H9 (cell line): ENCODE results near the gene DLG5. TPM values are rescaled to one million over a fixed set of nuclear protein-coding genes. Genes with fewer than 3 reads are reported as not detected.

ENCODE experiments used
- DNase-seq: peaks from one replicate; pipeline ENCODE4 v3.0.0-alpha.2; 2017
- H2AFZ ChIP-seq: one replicate; pipeline ENCODE4 v1.6.1; 2013; ENCODE audit warnings: mild to moderate bottlenecking, low read length, control low read depth, moderate library complexity
- H2AK5ac ChIP-seq: 2 replicates; pipeline ENCODE4 v1.6.1; 2013; ENCODE audit warnings: low read length, control low read depth, mixed read lengths; ENCODE audit not compliant: insufficient read length
- H2BK120ac ChIP-seq: one replicate; pipeline ENCODE4 v1.6.1; 2013; ENCODE audit warnings: low read depth, mild to moderate bottlenecking, low read length, control low read depth, inconsistent platforms; ENCODE audit not compliant: poor library complexity, severe bottlenecking
- H2BK12ac ChIP-seq: 2 replicates; pipeline ENCODE4 v1.6.1; 2013; ENCODE audit warnings: low read length, control low read depth, mixed read lengths, low read depth; ENCODE audit not compliant: insufficient read length
- H2BK15ac ChIP-seq: 2 replicates; pipeline ENCODE4 v1.6.1; 2013; ENCODE audit warnings: low read depth, low read length, control low read depth
- H2BK20ac ChIP-seq: one replicate; pipeline ENCODE4 v1.6.1; 2013; ENCODE audit warnings: low read depth, mild to moderate bottlenecking, low read length, control low read depth, inconsistent platforms; ENCODE audit not compliant: poor library complexity, severe bottlenecking
- H2BK5ac ChIP-seq: 2 replicates; pipeline ENCODE4 v1.6.1; 2013; ENCODE audit warnings: low read length, control low read depth, mixed read lengths; ENCODE audit not compliant: insufficient read length
- H3K14ac ChIP-seq: 2 replicates; pipeline ENCODE4 v1.6.1; 2013; ENCODE audit warnings: low read length, control low read depth; ENCODE audit not compliant: insufficient read depth
- H3K18ac ChIP-seq: 2 replicates; pipeline ENCODE4 v1.6.1; 2013; ENCODE audit warnings: low read depth, mild to moderate bottlenecking, mixed read lengths, low read length, control low read depth; ENCODE audit not compliant: insufficient read length
- H3K23ac ChIP-seq: 2 replicates; pipeline ENCODE4 v1.6.1; 2013; ENCODE audit warnings: low read length, control low read depth, mixed read lengths, low read depth; ENCODE audit not compliant: insufficient read length
- H3K23me2 ChIP-seq: 2 replicates; pipeline ENCODE4 v1.6.1; 2013; ENCODE audit warnings: low read depth, mild to moderate bottlenecking, mixed read lengths, low read length, control low read depth; ENCODE audit not compliant: insufficient read length, poor library complexity, severe bottlenecking
- H3K27ac ChIP-seq: 2 replicates; pipeline ENCODE4 v1.5.1; 2013; ENCODE audit warnings: low read length, control low read depth, mixed read lengths, low read depth; ENCODE audit not compliant: insufficient read length
- H3K27me3 ChIP-seq: 2 replicates; pipeline ENCODE4 v1.6.1; 2013; ENCODE audit warnings: low read length, control low read depth, inconsistent platforms; ENCODE audit not compliant: insufficient read depth
- H3K4ac ChIP-seq: 2 replicates; pipeline ENCODE4 v1.6.1; 2013; ENCODE audit warnings: low read depth, mild to moderate bottlenecking, control low read depth, inconsistent platforms, low read length, moderate library complexity
- H3K4me1 ChIP-seq: 2 replicates; pipeline ENCODE4 v1.6.1; 2013; ENCODE audit warnings: low read length, control low read depth, inconsistent platforms; ENCODE audit not compliant: insufficient read depth
- H3K4me2 ChIP-seq: 2 replicates; pipeline ENCODE4 v1.6.1; 2013; ENCODE audit warnings: low read length, control low read depth, mixed read lengths; ENCODE audit not compliant: insufficient read length, insufficient read depth
- H3K56ac ChIP-seq: 2 replicates; pipeline ENCODE4 v1.6.1; 2013; ENCODE audit warnings: low read depth, mild to moderate bottlenecking, mixed read lengths, low read length, control low read depth; ENCODE audit not compliant: insufficient read length
- H3K79me1 ChIP-seq: 2 replicates; pipeline ENCODE4 v1.6.1; 2013; ENCODE audit warnings: low read depth, mild to moderate bottlenecking, moderate library complexity, low read length, control low read depth, inconsistent platforms; ENCODE audit not compliant: insufficient read depth, poor library complexity, severe bottlenecking
- H3K79me2 ChIP-seq: 2 replicates; pipeline ENCODE4 v1.6.1; 2013; ENCODE audit warnings: low read length, control low read depth, inconsistent platforms; ENCODE audit not compliant: insufficient read depth
- H3K9ac ChIP-seq: 2 replicates; pipeline ENCODE4 v1.6.1; 2013; ENCODE audit warnings: low read length, control low read depth, mixed read lengths; ENCODE audit not compliant: insufficient read length; ENCODE audit errors: extremely low read depth
- H3K9me3 ChIP-seq: one replicate; pipeline ENCODE4 v1.6.1; 2013; ENCODE audit warnings: low read depth, low read length, inconsistent platforms; ENCODE audit not compliant: control insufficient read depth
- H3T11ph ChIP-seq: one replicate; pipeline ENCODE4 v1.6.1; 2013; ENCODE audit warnings: mild to moderate bottlenecking, low read length, control low read depth, inconsistent platforms
- H4K20me1 ChIP-seq: one replicate; pipeline ENCODE4 v1.6.1; 2013; ENCODE audit not compliant: control insufficient read depth, insufficient read length, insufficient read depth
- H4K5ac ChIP-seq: 2 replicates; pipeline ENCODE4 v1.6.1; 2013; ENCODE audit warnings: low read depth, mild to moderate bottlenecking, mixed read lengths, low read length, control low read depth; ENCODE audit not compliant: insufficient read length
- H4K8ac ChIP-seq: replicated peaks from 2 replicates; pipeline ENCODE4 v1.6.1; 2013; ENCODE audit warnings: low read length, control low read depth, mixed read lengths, low read depth; ENCODE audit not compliant: insufficient read length
- H4K91ac ChIP-seq: 2 replicates; pipeline ENCODE4 v1.6.1; 2013; ENCODE audit warnings: low read depth, mild to moderate bottlenecking, moderate library complexity, mixed read lengths, low read length, control low read depth; ENCODE audit not compliant: insufficient read length
- H3K27ac Mint-ChIP-seq, 3 experiments: 2 replicates in 2 of 3; 3 replicates in 1 of 3; pipeline ENCODE4 v1.8.0; 2020 to 2021; ENCODE audit warnings: mixed read lengths in 3 of 3, mild to moderate bottlenecking in 1 of 3, moderate library complexity in 1 of 3
- H3K27me3 Mint-ChIP-seq: 2 replicates; pipeline ENCODE4 v1.8.0; 2021; ENCODE audit warnings: low read depth, mild to moderate bottlenecking, moderate library complexity, mixed read lengths
- H3K36me3 Mint-ChIP-seq, 3 experiments: 2 replicates in 2 of 3; 3 replicates in 1 of 3; pipeline ENCODE4 v1.8.0; 2020 to 2021; ENCODE audit warnings: low read depth in 3 of 3, mixed read lengths in 3 of 3; ENCODE audit not compliant: insufficient read depth in 1 of 3
- H3K4me1 Mint-ChIP-seq, 2 experiments: 2 replicates each; pipeline ENCODE4 v1.8.0; 2020; ENCODE audit warnings: mixed read lengths in 2 of 2
- H3K4me3 Mint-ChIP-seq, 2 experiments: 2 replicates in 1 of 2; 3 replicates in 1 of 2; pipeline ENCODE4 v1.8.0; 2020 to 2021; ENCODE audit warnings: mild to moderate bottlenecking in 2 of 2, mixed read lengths in 2 of 2, moderate library complexity in 1 of 2
- H3K9me3 Mint-ChIP-seq, 2 experiments: 2 replicates in 1 of 2; 3 replicates in 1 of 2; pipeline ENCODE4 v1.8.0; 2020; ENCODE audit warnings: mild to moderate bottlenecking in 2 of 2, mixed read lengths in 2 of 2, moderate library complexity in 1 of 2
- WGBS: extraction: QIAGEN DNeasy Blood & Tissue Kit; methylation state at CpG from one replicate; pipeline ENCODE4 v1.1.7; 2013; ENCODE audit warnings: missing lambda C conversion rate, low lambda C conversion rate, mixed read lengths; ENCODE audit not compliant: insufficient read length; ENCODE audit errors: extremely low coverage; 5-methylcytosine and 5-hydroxymethylcytosine counted together
- total RNA-seq: library from RNA; stranded (reverse); gene quantifications from 2 replicates; pipeline ENCODE4 v1.2.1, GENCODE V29; 2021
- TF ChIP-seq, protein P1 (sequence below): fragments of 200-600 bp; sonication (generic); conservative IDR thresholded peaks from 3 replicates; pipeline ENCODE4 v1.8.0; 2021; ENCODE audit warnings: antibody characterized with exemption, mild to moderate bottlenecking

The DLG5 gene
- total RNA-seq, 1 experiment from 2014 or later, result 67.4 TPM

DNA sequence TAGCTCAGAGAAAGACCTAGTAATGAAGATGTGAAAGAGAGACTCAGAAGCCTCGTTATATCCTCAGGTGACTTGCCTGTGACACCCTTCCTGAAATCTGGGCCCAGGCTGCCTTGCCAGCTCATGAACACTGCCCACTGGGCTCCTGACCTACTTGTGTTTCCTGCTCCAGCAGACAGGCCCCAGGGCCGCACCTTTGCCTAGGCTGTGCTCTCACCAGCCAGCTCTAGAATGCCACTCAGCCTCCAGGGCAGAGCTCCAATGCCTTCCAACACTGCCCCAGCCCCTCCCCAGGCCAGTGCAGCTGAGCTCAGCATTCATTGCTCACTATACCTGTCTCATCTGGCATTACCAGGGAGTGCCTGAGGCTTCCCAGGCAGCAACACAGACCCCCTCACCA, 94.3 kb downstream of the DLG5 start:
- H3K4me1 Mint-ChIP-seq, result peaks cover 6 to 8% of the 10 kb centered on the region in 2 experiments
- no peak overlapping the region for H3K27ac ChIP-seq
- no peak overlapping the region for H3K4me3 Mint-ChIP-seq
- no peak overlapping the region for H2BK20ac ChIP-seq
- H3K4me1 ChIP-seq, result no peaks in the 10 kb centered on the region; the same call in 1 of the 2 replicates
- H3K4me2 ChIP-seq, result no peak overlapping the region
- H4K20me1 ChIP-seq, result no peaks in the 10 kb centered on the region
- H3K9ac ChIP-seq, result no peak overlapping the region
- H4K5ac ChIP-seq, result no peak overlapping the region
- H3K27ac Mint-ChIP-seq, result peak overlapping the region in 2 of 3 experiments; percentile 53 to 87; a peak in 2 of 7 replicates
- no peak for DNase-seq
- no peaks in the 10 kb centered on the region for H3K79me2 ChIP-seq
- H3K36me3 Mint-ChIP-seq, result peaks cover 42 to 81% (median 66%) of the 10 kb centered on the region in 3 experiments; a peak in 6 of 7 replicates
- H3T11ph ChIP-seq, result no peak overlapping the region
- H3K27me3 Mint-ChIP-seq, result no peaks in the 10 kb centered on the region
- H3K27me3 ChIP-seq, result no peaks in the 10 kb centered on the region
- no peak overlapping the region for H4K91ac ChIP-seq
- H2AFZ ChIP-seq, result no peak overlapping the region
- no peak overlapping the region for H3K18ac ChIP-seq
- TF ChIP-seq, protein P1, sequence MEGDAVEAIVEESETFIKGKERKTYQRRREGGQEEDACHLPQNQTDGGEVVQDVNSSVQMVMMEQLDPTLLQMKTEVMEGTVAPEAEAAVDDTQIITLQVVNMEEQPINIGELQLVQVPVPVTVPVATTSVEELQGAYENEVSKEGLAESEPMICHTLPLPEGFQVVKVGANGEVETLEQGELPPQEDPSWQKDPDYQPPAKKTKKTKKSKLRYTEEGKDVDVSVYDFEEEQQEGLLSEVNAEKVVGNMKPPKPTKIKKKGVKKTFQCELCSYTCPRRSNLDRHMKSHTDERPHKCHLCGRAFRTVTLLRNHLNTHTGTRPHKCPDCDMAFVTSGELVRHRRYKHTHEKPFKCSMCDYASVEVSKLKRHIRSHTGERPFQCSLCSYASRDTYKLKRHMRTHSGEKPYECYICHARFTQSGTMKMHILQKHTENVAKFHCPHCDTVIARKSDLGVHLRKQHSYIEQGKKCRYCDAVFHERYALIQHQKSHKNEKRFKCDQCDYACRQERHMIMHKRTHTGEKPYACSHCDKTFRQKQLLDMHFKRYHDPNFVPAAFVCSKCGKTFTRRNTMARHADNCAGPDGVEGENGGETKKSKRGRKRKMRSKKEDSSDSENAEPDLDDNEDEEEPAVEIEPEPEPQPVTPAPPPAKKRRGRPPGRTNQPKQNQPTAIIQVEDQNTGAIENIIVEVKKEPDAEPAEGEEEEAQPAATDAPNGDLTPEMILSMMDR, result no peak
- no peak overlapping the region for H2BK15ac ChIP-seq
- H2AK5ac ChIP-seq, result no peak overlapping the region
- H3K56ac ChIP-seq, result no peak overlapping the region
- WGBS, result no CpG with 5 or more reads among the region's 2 CpGs
- no peak overlapping the region for H3K14ac ChIP-seq
- no peaks in the 10 kb centered on the region for H3K9me3 Mint-ChIP-seq
- no peaks in the 10 kb centered on the region for H3K79me1 ChIP-seq
- H2BK120ac ChIP-seq, result no peak overlapping the region
- H3K23ac ChIP-seq, result no peak overlapping the region
- no peak overlapping the region for H4K8ac ChIP-seq
- H3K4ac ChIP-seq, result no peak overlapping the region
- H3K9me3 ChIP-seq, result no peaks in the 10 kb centered on the region
- H3K23me2 ChIP-seq, result no peaks in the 10 kb centered on the region
- no peak overlapping the region for H2BK12ac ChIP-seq
- H2BK5ac ChIP-seq, result no peak overlapping the region
